ENCODE measurements around the gene KIAA0513. TPM values are rescaled to one million over a fixed set of nuclear protein-coding genes. Genes with fewer than 3 reads are reported as not detected.
"Not testable (repeated sequence)": the region's sequence is repeated elsewhere in the genome, so short reads cannot be mapped to it uniquely, and the experiment has no call there.

KIAA0513 gene
- total RNA-seq, 3 donors from 2014 or later: 31.9 to 36.5 (median 33.5) TPM

DNA sequence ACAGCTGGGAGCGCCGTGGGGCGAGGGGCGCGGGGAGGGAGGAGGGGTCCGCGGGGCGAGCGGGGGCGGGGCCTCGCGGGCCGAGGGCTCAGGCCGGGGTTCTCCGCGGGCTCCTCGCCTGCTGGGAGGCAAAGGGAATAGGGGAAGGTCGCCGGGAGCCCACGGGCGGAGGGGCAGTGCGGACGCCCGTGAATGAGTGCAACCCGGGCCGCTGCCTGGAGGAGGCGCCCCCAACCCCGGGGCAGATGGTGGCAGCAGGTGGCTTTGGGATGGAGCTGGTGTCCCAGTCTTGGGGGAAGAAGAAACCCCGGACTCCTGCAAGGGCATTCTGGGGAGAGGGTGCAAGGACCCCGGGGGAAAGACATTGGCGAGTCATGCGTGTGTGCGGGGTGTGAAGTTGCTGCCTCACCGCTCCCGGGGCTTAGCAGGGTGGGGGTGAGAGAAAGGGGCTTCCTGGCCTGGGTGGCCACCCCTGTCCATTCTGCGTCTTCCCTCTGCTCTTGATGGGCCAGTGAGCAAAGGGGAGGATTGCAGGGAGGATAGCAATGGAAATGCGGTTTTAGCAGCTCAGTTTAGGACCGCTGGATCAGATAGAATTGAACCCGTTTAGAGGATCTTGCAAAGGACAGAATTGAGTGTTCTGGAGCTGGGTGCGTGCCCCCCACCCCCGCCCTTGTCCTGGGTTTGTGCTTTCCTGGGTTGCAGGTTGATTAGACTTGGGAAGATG lies 526 bp downstream of the KIAA0513 start:
- Histone ChIP-seq H3K9me3 (no peaks in the 10 kb centered on the region), H3K36me3 (ENCODE audit: low read depth) (no peaks in the 10 kb centered on the region), H3K4me1 (ENCODE audit: low read depth) (peaks cover 39% of the 10 kb centered on the region), H3K4me3 (peak overlapping the region; percentile 60)
- TF ChIP-seq, protein P1, sequence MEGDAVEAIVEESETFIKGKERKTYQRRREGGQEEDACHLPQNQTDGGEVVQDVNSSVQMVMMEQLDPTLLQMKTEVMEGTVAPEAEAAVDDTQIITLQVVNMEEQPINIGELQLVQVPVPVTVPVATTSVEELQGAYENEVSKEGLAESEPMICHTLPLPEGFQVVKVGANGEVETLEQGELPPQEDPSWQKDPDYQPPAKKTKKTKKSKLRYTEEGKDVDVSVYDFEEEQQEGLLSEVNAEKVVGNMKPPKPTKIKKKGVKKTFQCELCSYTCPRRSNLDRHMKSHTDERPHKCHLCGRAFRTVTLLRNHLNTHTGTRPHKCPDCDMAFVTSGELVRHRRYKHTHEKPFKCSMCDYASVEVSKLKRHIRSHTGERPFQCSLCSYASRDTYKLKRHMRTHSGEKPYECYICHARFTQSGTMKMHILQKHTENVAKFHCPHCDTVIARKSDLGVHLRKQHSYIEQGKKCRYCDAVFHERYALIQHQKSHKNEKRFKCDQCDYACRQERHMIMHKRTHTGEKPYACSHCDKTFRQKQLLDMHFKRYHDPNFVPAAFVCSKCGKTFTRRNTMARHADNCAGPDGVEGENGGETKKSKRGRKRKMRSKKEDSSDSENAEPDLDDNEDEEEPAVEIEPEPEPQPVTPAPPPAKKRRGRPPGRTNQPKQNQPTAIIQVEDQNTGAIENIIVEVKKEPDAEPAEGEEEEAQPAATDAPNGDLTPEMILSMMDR (IDR thresholded peaks at IDR 0.05): no peak
- intact Hi-C loops (cut with DNase I, micrococcal nuclease): no loop called here
- DNase-seq (peak in 2 of 3 donors; percentile 48 to 76), ATAC-seq (peak; percentile 30)

GRCh38 chr16:85028685-85029407 lies 1.3 kb downstream of the KIAA0513 start:
- TF ChIP-seq, protein P1 (IDR thresholded peaks at IDR 0.05): no peak
- intact Hi-C loops (cut with DNase I, micrococcal nuclease): no loop called here
- Histone ChIP-seq H3K4me1 (ENCODE audit: low read depth) (peaks cover 39% of the 10 kb centered on the region), H3K36me3 (ENCODE audit: low read depth) (no peaks in the 10 kb centered on the region), H3K9me3 (no peaks in the 10 kb centered on the region), H3K4me3 (no peak overlapping the region)
- ATAC-seq (peak; percentile 74), DNase-seq (peak; percentile 70 to 85 (median 75))

- DNase-seq: peak in 1 of 3 donors; percentile 41
- Histone ChIP-seq H3K4me3 (no peak overlapping the region), H3K36me3 (ENCODE audit: low read depth) (no peaks in the 10 kb centered on the region), H3K9me3 (no peaks in the 10 kb centered on the region), H3K4me1 (ENCODE audit: low read depth) (peaks cover 39% of the 10 kb centered on the region)
- intact Hi-C loops (cut with DNase I, micrococcal nuclease): no loop called here
- peak; percentile 35 for ATAC-seq
- TF ChIP-seq, protein P1 (IDR thresholded peaks at IDR 0.05): no peak
Observed at GRCh38 chr16:85029408-85029784, 1.8 kb downstream of the KIAA0513 start.

DNA sequence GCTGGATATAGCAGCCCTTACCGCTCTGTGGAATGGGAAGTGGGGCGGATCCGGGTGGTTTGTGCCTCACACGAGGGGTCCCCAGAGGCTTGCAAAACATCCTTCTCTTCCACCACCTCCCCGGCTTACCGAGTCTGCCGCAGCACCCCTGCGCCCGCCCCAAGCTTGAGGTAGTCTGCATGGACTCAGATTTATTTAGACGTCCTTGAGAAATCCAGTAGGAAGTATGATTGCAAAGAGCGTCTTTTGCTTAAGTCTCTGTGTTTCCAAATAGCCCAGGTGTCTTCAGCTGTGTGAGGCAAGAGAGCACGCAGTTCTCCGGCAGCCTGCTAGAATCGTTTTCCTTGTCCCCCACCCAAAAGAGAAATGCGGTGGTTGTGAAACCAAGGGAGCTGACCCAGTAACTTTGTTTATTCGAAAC lies 2.4 kb downstream of the KIAA0513 start:
- ATAC-seq (peak; percentile 1), DNase-seq (peak in 1 of 3 donors; percentile 38)
- Histone ChIP-seq H3K4me3 (no peak overlapping the region), H3K9me3 (no peaks in the 10 kb centered on the region), H3K4me1 (ENCODE audit: low read depth) (peaks cover 39% of the 10 kb centered on the region), H3K36me3 (ENCODE audit: low read depth) (no peaks in the 10 kb centered on the region)
- TF ChIP-seq, protein P1 (IDR thresholded peaks at IDR 0.05): no peak
- intact Hi-C loops (cut with DNase I, micrococcal nuclease): no loop called here

DNA sequence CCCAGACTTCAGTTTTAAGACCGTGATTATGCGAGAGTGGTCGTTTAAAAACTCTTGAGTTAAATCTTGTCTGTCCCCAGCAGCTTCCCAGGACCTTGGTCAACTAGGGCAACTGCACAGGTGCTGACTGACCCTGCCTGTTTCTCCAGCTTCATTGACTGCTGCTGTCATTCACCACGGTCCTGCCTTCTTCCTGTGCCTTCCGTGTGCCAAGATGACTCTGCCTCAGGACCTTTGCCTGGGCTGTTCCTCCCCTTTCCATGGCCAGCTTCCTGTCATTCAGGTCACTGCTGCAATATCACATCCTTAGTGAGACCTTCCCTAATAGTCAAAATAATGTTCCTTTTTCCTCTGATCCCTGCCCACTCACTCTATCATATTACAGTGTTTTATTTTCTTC lies 3.9 kb downstream of the KIAA0513 start:
- intact Hi-C loops (cut with DNase I, micrococcal nuclease): no loop called here
- DNase-seq (no peak), ATAC-seq (no peak)
- no peak overlapping the region for H3K4me3 ChIP-seq
- no peaks in the 10 kb centered on the region for H3K36me3 ChIP-seq (ENCODE audit: low read depth)
- TF ChIP-seq, protein P1 (IDR thresholded peaks at IDR 0.05): no peak
- H3K4me1 ChIP-seq (ENCODE audit: low read depth): peaks cover 37% of the 10 kb centered on the region
- H3K9me3 ChIP-seq: no peaks in the 10 kb centered on the region

DNA sequence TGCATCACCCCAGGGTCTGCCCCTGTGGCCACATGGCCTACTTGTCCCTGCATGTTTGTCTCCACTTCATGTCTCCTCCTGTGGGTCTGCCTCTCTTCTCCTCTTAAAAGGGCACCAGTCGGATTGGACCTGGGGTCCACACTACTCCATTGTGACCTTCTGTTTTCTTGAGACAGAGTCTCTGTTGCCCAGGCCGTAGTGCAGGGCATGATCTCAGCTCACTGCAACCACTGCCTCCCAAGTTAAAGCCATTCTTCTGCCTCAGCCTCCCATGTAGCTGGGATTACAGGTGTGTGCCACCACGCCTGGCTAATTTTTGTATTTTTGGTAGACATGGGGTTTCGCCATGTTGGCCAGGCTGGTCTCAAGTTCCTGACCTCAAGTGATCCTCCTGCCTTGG lies 4.6 kb downstream of the KIAA0513 start:
- DNase-seq; H3K9me3 ChIP-seq; H3K36me3 ChIP-seq (ENCODE audit: low read depth); ATAC-seq; intact Hi-C loops (cut with DNase I, micrococcal nuclease); H3K4me3 ChIP-seq: not testable (repeated sequence)
- peaks cover 33% of the 10 kb centered on the region for H3K4me1 ChIP-seq (ENCODE audit: low read depth)

Measured in mucosa of descending colon (tissue), 3 donors.